Adrenal gland (tissue), 12 donors: ENCODE data around the gene HOXB2. TPM values are rescaled to one million over a fixed set of nuclear protein-coding genes. Genes with fewer than 3 reads are reported as not detected.
A peak's percentile ranks its signal among the peaks of the same experiment; 100 is the strongest.

Source experiments
- DNase-seq, 7 donors: peaks; one replicate each; pipeline ENCODE4 v3.0.0-alpha.2; 2019 to 2020
- H3K27ac ChIP-seq, 5 donors: fragments of 200-600 bp; sonication (generic) in 4 of 5; 1 replicate in 3 of 5; 2 replicates in 2 of 5; pipeline versions ENCODE4 v1.5.1 to v1.8.0; 2016 to 2020; ENCODE audit warnings: mild to moderate bottlenecking in 1 of 5
- H3K27me3 ChIP-seq: fragments of 200-600 bp; 2 replicates; pipeline ENCODE4 v1.8.0; 2021
- H3K36me3 ChIP-seq, 2 donors: fragments of 200-600 bp; replicated peaks in 1 of 2; 1 replicate in 1 of 2; 2 replicates in 1 of 2; pipeline versions ENCODE4 v1.5.1 to v1.8.0; 2018 to 2022
- H3K4me1 ChIP-seq, 2 donors: fragments of 200-600 bp; replicated peaks in 1 of 2; 1 replicate in 1 of 2; 2 replicates in 1 of 2; pipeline versions ENCODE4 v1.5.1 to v1.8.0; 2018 to 2021
- H3K4me3 ChIP-seq, 4 donors: fragments of 200-600 bp; sonication (generic) in 3 of 4; one replicate each; pipeline ENCODE4 v1.5.1; 2016 to 2018
- H3K9me3 ChIP-seq, 3 donors: fragments of 200-600 bp; sonication (generic) in 1 of 3; replicated peaks in 1 of 3; 1 replicate in 2 of 3; 2 replicates in 1 of 3; pipeline versions ENCODE4 v1.5.1 to v1.8.0; 2016 to 2021
- POLR2A ChIP-seq, 2 donors: fragments of 450-650 bp; IDR thresholded peaks; one replicate each; pipeline ENCODE4 v1.6.1; 2017; ENCODE audit warnings: antibody characterized with exemption in 2 of 2, mild to moderate bottlenecking in 2 of 2, moderate library complexity in 1 of 2
- WGBS, 4 donors: extraction: QIAGEN DNeasy Blood & Tissue Kit in 2 of 4; methylation state at CpG; one replicate each; pipeline versions ENCODE4 v1.1.5 to v1.1.7; 2013 to 2017; 5-methylcytosine and 5-hydroxymethylcytosine counted together
- intact Hi-C, 2 donors: fragments of 100-400 bp; cut with DNase I; formaldehyde crosslinking; loops; one replicate each; pipeline versions ENCODE4 v1.14.1 to v1.15.0; 2022 to 2023
- polyA plus RNA-seq, 3 donors: library from polyadenylated mRNA; stranded (reverse); fragments of 200-250 nt in 2 of 3; fragments of 350-450 nt in 1 of 3; fragmentation: Illumina TruSeq in 1 of 3; extraction: RNeasy Lipid Tissue Mini Kit (QIAGEN cat#74804) in 1 of 3; gene quantifications; one replicate each; pipeline ENCODE4 v1.2.3, GENCODE V29; 2013 to 2014
- total RNA-seq, 9 donors: library from RNA; depleted of rRNA in 4 of 9; stranded (reverse); fragments of >200 nt in 4 of 9; fragments of 120-200 nt in 1 of 9; fragmentation: NEBNext Ultra II Directional in 1 of 9; extraction: Animal tissue kit (Norgen Biotek cat#: 25700) in 1 of 9; gene quantifications; one replicate each; pipeline versions ENCODE4 v1.1.0 to v1.2.4, GENCODE V29; 2013 to 2023
- TF ChIP-seq, protein P1 (sequence below), 6 experiments: fragments of 450-650 bp in 4 of 6; fragments of 200-600 bp in 2 of 6; sonication (generic) in 1 of 6; IDR thresholded peaks; 1 replicate in 5 of 6; 2 replicates in 1 of 6; pipeline versions ENCODE4 v1.5.1 to v1.8.0; 2016 to 2021; ENCODE audit warnings: antibody characterized with exemption in 6 of 6, mild to moderate bottlenecking in 2 of 6, moderate library complexity in 1 of 6
- donor health status: healthy with polysubstance abuse.
- donor health status: Bipolar disorder and iron deficiency.
- donor health status: DM: yes; HTN: yes; CAD: no.
- donor health status: DM: no; HTN: no; CAD: no.
- donor health status: DM: no; HTN: no; CAD: no.
- donor health status: DM: yes; HTN: yes; CAD: no.

Gene HOXB2
- total and polyA plus RNA-seq, 12 donors, result 6.3 to 73.6 (median 27.5) TPM

DNA sequence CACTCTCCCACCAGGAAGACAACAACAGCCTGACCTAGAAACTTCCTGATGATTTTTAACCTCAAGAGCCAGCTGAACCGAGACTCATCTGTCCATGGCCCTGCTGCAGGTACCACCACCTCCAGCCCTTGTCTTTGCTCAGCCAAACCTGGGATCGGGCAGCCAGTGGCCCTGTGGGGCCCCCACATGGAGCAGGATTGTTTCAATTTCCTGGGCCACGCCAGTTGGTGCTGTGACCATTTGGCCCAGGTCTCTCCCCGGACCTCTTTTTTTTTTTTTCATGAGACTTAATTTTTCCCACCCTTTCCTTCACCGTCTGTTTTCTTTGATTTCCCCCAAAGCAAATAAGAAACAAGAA is 8.3 kb upstream of the HOXB2 start:
- WGBS, 4 donors, result 75 to 78% (median 77%) methylated on average over 5 of the region's 5 CpGs

DNA sequence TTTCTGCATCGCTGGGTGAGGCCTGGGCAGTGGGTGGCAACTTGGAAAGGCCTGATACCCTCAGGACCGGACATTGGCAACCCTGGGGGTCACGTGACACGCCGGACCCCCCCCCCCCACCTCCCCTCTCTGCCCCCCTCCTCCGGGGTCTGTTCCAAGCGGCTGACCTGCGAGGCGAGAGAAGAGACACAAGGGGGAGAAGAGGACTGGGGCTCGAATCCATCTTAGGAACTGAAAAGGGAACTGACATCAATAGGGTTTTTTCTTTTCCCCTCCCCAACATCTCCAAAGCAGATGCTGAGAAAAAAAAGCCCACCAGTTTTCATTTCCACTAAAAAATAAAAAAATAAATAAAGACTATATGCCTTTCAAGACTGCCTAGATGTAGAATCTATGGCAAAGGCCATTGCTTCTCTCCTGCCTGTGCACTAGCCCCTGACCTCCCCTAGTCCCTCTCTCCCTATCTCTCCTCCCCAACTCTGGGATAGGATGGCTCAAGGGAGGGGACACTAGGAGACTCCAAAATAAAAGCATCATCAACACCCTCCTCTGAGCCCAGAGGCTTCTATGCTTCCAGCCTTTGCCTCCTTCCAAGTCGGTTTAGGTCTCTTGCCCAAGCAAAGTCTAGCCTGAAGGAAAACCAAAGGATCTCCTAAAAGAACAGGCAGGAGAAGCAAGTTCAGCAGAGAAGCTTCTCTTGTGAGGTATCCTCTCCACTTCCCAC is 7.7 kb upstream of the HOXB2 start:
- Histone ChIP-seq H3K27me3 (no peaks in the 10 kb centered on the region), H3K4me3 (no peak overlapping the region), H3K4me1 (peaks cover 3 to 40% of the 10 kb centered on the region in 2 donors), H3K36me3 (peaks cover 0 to 6% of the 10 kb centered on the region in 2 donors), H3K27ac (peak overlapping the region in 2 of 5 donors; percentile 40 to 53), H3K9me3 (no peaks in the 10 kb centered on the region)
- intact Hi-C loops, result no loop called here
- TF ChIP-seq, protein P1, sequence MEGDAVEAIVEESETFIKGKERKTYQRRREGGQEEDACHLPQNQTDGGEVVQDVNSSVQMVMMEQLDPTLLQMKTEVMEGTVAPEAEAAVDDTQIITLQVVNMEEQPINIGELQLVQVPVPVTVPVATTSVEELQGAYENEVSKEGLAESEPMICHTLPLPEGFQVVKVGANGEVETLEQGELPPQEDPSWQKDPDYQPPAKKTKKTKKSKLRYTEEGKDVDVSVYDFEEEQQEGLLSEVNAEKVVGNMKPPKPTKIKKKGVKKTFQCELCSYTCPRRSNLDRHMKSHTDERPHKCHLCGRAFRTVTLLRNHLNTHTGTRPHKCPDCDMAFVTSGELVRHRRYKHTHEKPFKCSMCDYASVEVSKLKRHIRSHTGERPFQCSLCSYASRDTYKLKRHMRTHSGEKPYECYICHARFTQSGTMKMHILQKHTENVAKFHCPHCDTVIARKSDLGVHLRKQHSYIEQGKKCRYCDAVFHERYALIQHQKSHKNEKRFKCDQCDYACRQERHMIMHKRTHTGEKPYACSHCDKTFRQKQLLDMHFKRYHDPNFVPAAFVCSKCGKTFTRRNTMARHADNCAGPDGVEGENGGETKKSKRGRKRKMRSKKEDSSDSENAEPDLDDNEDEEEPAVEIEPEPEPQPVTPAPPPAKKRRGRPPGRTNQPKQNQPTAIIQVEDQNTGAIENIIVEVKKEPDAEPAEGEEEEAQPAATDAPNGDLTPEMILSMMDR (IDR thresholded peaks at IDR 0.05), result no peak
- TF ChIP-seq POLR2A (IDR thresholded peaks at IDR 0.05), result no peak
- 61 to 74% (median 68%) methylated on average over 5 to 11 of the region's 11 CpGs for WGBS, 4 donors
- DNase-seq, result peak in 1 of 7 donors; percentile 8

More for the DNA sequence above, 8.3 kb upstream of the HOXB2 start:
- Histone ChIP-seq H3K9me3 (no peaks in the 10 kb centered on the region), H3K4me1 (peaks cover 0 to 35% of the 10 kb centered on the region in 2 donors), H3K27me3 (no peaks in the 10 kb centered on the region), H3K4me3 (no peak overlapping the region), H3K36me3 (peaks cover 0 to 6% of the 10 kb centered on the region in 2 donors), H3K27ac (peak overlapping the region in 2 of 5 donors; percentile 40 to 41)
- DNase-seq, result no peak
- intact Hi-C loops, result no loop called here
- no peak for TF ChIP-seq POLR2A (IDR thresholded peaks at IDR 0.05)
- TF ChIP-seq, protein P1 (IDR thresholded peaks at IDR 0.05), result no peak

DNA sequence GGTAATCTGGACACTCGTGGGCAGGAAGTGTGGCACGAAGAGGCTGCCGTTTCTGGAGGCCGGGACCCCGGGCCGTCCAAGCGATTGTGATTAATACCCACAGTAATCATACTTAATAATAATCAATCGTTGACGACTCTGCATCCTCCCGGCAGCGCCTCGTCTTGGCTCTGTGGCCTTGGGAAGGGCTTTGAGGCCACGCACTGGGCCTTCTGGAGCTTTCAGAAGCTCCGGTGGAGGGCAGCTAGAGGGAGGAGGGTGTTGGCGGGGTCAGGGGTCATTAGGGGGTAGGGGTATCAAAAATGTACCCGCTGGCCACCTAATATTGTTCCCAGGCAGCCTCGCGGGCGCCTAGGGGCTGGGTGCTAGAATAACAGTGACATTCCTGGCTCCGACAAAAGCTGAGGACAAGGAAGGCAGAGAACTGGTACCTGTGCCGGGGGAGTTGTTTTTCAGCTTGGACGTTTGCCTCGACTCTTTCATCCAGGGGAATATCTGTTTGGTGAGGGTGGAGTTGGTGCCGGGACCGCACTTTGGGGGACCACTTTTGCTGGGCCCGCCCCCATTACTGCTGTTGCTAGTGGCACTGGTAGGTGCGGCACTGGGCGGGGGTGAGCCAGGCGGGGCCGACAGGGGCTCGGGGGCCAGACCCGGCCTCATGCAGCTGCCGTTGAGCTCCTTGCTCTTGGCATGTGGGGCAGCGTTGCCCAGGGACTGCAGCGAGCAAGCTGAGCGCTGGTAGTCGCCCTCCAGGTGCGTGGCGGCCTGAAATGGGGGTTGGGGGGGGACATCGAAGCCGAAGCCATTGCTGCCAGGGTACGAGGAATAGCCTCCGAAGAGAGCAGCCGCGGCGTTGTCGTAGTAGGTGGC is 6.9 kb upstream of the HOXB2 start:
- peaks cover 0 to 6% of the 10 kb centered on the region in 2 donors for H3K36me3 ChIP-seq
- peak overlapping the region in 2 of 5 donors; percentile 41 to 53 for H3K27ac ChIP-seq
- WGBS, 4 donors, result 78 to 83% (median 79%) methylated on average over 24 to 47 of the region's 47 CpGs
- no peak for TF ChIP-seq POLR2A (IDR thresholded peaks at IDR 0.05)
- TF ChIP-seq, protein P1 (IDR thresholded peaks at IDR 0.05), result no peak
- DNase-seq, result peak in 1 of 7 donors; percentile 21
- H3K4me1 ChIP-seq, result peaks cover 5 to 39% of the 10 kb centered on the region in 2 donors
- H3K9me3 ChIP-seq, result no peaks in the 10 kb centered on the region
- H3K4me3 ChIP-seq, result no peak overlapping the region
- intact Hi-C loops, result no loop called here
- no peaks in the 10 kb centered on the region for H3K27me3 ChIP-seq

DNA sequence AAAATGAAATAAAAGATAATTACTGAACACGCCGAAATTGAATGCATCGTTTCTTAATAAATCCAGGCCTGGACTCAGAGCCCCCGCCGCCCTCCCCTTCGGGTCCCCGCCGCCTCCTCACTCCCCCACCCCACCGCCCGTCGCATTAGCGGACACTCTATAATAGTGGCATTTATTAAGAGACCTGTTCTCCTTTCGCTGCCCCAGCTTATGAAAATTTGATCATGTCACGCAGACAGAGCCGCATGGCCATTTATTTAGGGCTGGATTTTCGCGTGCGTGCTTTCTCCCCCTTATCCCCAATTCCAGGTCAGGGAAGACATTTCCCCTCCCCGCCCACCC is 6.3 kb upstream of the HOXB2 start:
- H3K9me3 ChIP-seq, result no peaks in the 10 kb centered on the region
- H3K4me3 ChIP-seq, result no peak overlapping the region
- intact Hi-C loops, result no loop called here
- H3K4me1 ChIP-seq, result peaks cover 5 to 38% of the 10 kb centered on the region in 2 donors
- peaks cover 0 to 6% of the 10 kb centered on the region in 2 donors for H3K36me3 ChIP-seq
- peak overlapping the region in 2 of 5 donors; percentile 38 to 54 for H3K27ac ChIP-seq
- WGBS, 4 donors, result 78 to 88% (median 81%) methylated on average over 19 of the region's 19 CpGs
- TF ChIP-seq, protein P1 (IDR thresholded peaks at IDR 0.05), result no peak
- TF ChIP-seq POLR2A (IDR thresholded peaks at IDR 0.05), result no peak
- DNase-seq, result peak in 1 of 7 donors; percentile 10
- no peaks in the 10 kb centered on the region for H3K27me3 ChIP-seq
